HG03460 (cell line): ENCODE data around the gene CLK3.

ENCODE experiments used
- ATAC-seq: cut with Tn5 transposase; IDR thresholded peaks from one replicate; pipeline ENCODE4 v1.9.1; 2021; ENCODE audit not compliant: unreplicated experiment

Gene CLK3

GRCh38 chr15:74603026-74603788 lies 12.4 kb upstream of the CLK3 start:
- ATAC-seq, result no peak

GRCh38 chr15:74603789-74604705 lies 11.6 kb upstream of the CLK3 start:
- no peak for ATAC-seq

- ATAC-seq, result no peak
These were observed 10.4 kb upstream of the CLK3 start for GRCh38 chr15:74604983-74605794.

GRCh38 chr15:74605795-74606150 lies 9.9 kb upstream of the CLK3 start:
- ATAC-seq, result no peak

- no peak for ATAC-seq
These were observed 6.8 kb upstream of the CLK3 start for GRCh38 chr15:74608786-74609185.

- no peak for ATAC-seq
These were observed 5.7 kb upstream of the CLK3 start for GRCh38 chr15:74609938-74610301.

- no peak for ATAC-seq
These were observed 5.2 kb upstream of the CLK3 start for GRCh38 chr15:74610302-74610951.

- ATAC-seq, result no peak
These were observed 4.3 kb upstream of the CLK3 start for GRCh38 chr15:74611341-74611740.

GRCh38 chr15:74611834-74612233 lies 3.8 kb upstream of the CLK3 start:
- no peak for ATAC-seq

- no peak for ATAC-seq
These were observed 3.0 kb upstream of the CLK3 start for GRCh38 chr15:74612677-74613076.

- no peak for ATAC-seq
These were observed 2.3 kb upstream of the CLK3 start for GRCh38 chr15:74613089-74613952.

- no peak for ATAC-seq
These were observed 1.5 kb upstream of the CLK3 start for GRCh38 chr15:74613953-74614743.

GRCh38 chr15:74614744-74615507 lies 710 bp upstream of the CLK3 start:
- peak; percentile 48 for ATAC-seq

- ATAC-seq, result no peak
These were observed 817 bp downstream of the CLK3 start for GRCh38 chr15:74616366-74616939.

GRCh38 chr15:74616996-74617395 lies 1.4 kb downstream of the CLK3 start:
- no peak for ATAC-seq

GRCh38 chr15:74618841-74619596 lies 3.4 kb downstream of the CLK3 start:
- no peak for ATAC-seq

- no peak for ATAC-seq
These were observed 4.4 kb downstream of the CLK3 start for GRCh38 chr15:74619916-74620635.
